SK-N-SH (cell line): ENCODE results near the gene DPP10. TPM values are rescaled to one million over a fixed set of nuclear protein-coding genes. Genes with fewer than 3 reads are reported as not detected.

ENCODE experiments used
- CTCF ChIA-PET: fragments of 300-600, 350-600 bp; formaldehyde crosslinking; extraction: SDS; loops from one replicate; lab custom pipeline; 2021; lab: Yijun Ruan, JAX
- POLR2A ChIA-PET: fragments of 350-600 bp; sonication (Branson Sonifier 250); formaldehyde crosslinking; extraction: SDS; loops from one replicate; lab custom pipeline; 2020; ENCODE audit warnings: antibody characterized with exemption, inconsistent platforms; lab: Yijun Ruan, JAX
- DNase-seq: peaks from one replicate; pipeline ENCODE4 v3.0.0; 2012
- H2AFZ ChIP-seq: fragments of 200-600 bp; sonication (generic); 2 replicates; pipeline ENCODE4 v1.8.1; 2016; ENCODE audit warnings: antibody characterized with exemption, mild to moderate bottlenecking, low read depth
- H3F3A ChIP-seq: fragments of 200-600 bp; sonication (generic); replicated peaks from 2 replicates; pipeline ENCODE3; 2016; ENCODE audit warnings: antibody characterized with exemption, mild to moderate bottlenecking; ENCODE audit not compliant: insufficient read depth
- H3K27ac ChIP-seq, 2 experiments: fragments of 200-500 bp in 1 of 2; fragments of 200-600 bp in 1 of 2; sonication (Bioruptor generic) in 1 of 2; sonication (generic), shearing (Covaris generic) in 1 of 2; 2 replicates each; pipeline versions ENCODE4 v1.5.1 to v1.6.1; 2014 to 2016; ENCODE audit warnings: low read depth in 2 of 2, inconsistent platforms in 1 of 2, low read length in 1 of 2, mild to moderate bottlenecking in 1 of 2, mixed read lengths in 1 of 2
- H3K27me3 ChIP-seq: fragments of 200-600 bp; sonication (generic), shearing (Covaris generic); 2 replicates; pipeline ENCODE4 v1.6.1; 2016; ENCODE audit warnings: mixed run types; ENCODE audit not compliant: insufficient read depth
- H3K36me3 ChIP-seq, 2 experiments: fragments of 200-500 bp in 1 of 2; fragments of 200-600 bp in 1 of 2; sonication (Bioruptor generic) in 1 of 2; sonication (generic) in 1 of 2; replicated peaks in 1 of 2; 2 replicates each; pipeline versions ENCODE3 to v1.5.1; 2014 to 2016; ENCODE audit warnings: low read length in 1 of 2, mild to moderate bottlenecking in 1 of 2; ENCODE audit not compliant: insufficient read depth in 2 of 2, control insufficient read depth in 1 of 2
- H3K4me1 ChIP-seq, 2 experiments: fragments of 200-500 bp in 1 of 2; fragments of 200-600 bp in 1 of 2; sonication (Bioruptor generic) in 1 of 2; sonication (generic), shearing (Covaris generic) in 1 of 2; 2 replicates each; pipeline versions ENCODE4 v1.5.1 to v1.6.1; 2014 to 2016; ENCODE audit warnings: low read depth in 1 of 2, low read length in 1 of 2, mixed run types in 1 of 2; ENCODE audit not compliant: insufficient read depth in 2 of 2, control insufficient read depth in 1 of 2
- H3K4me2 ChIP-seq: fragments of 200-600 bp; sonication (generic), shearing (Covaris generic); 2 replicates; pipeline ENCODE4 v1.6.1; 2017; ENCODE audit warnings: mixed run types
- H3K4me3 ChIP-seq, 2 experiments: fragments of 200-500 bp in 1 of 2; fragments of 200-600 bp in 1 of 2; sonication (Bioruptor generic) in 1 of 2; sonication (generic), shearing (Covaris generic) in 1 of 2; 2 replicates each; pipeline versions ENCODE4 v1.5.1 to v1.8.1; 2014 to 2016; ENCODE audit warnings: low read depth in 2 of 2, inconsistent platforms in 1 of 2, low read length in 1 of 2, mild to moderate bottlenecking in 1 of 2, mixed read lengths in 1 of 2, moderate library complexity in 1 of 2
- H3K79me2 ChIP-seq: fragments of 200-600 bp; sonication (generic); 2 replicates; pipeline ENCODE4 v1.8.1; 2017; ENCODE audit warnings: mild to moderate bottlenecking; ENCODE audit not compliant: insufficient read depth
- H3K9ac ChIP-seq: fragments of 200-600 bp; sonication (generic); 2 replicates; pipeline ENCODE4 v1.6.1; 2017; ENCODE audit warnings: mixed run types
- H3K9me2 ChIP-seq: fragments of 200-600 bp; sonication (generic); 2 replicates; pipeline ENCODE4 v1.6.1; 2017; ENCODE audit warnings: mixed run types
- H3K9me3 ChIP-seq: fragments of 200-600 bp; sonication (generic); 2 replicates; pipeline ENCODE4 v1.6.1; 2017; ENCODE audit warnings: mixed run types, mild to moderate bottlenecking, moderate library complexity
- H4K20me1 ChIP-seq: fragments of 200-600 bp; sonication (generic); 2 replicates; pipeline ENCODE4 v1.6.1; 2017; ENCODE audit warnings: mild to moderate bottlenecking, mixed run types; ENCODE audit not compliant: insufficient read depth
- CTCF ChIP-seq: fragments of 200-600 bp; sonication (generic); IDR thresholded peaks from 2 replicates; pipeline ENCODE4 v1.6.1; 2017; ENCODE audit warnings: antibody characterized with exemption, mild to moderate bottlenecking, moderate library complexity
- ELF1 ChIP-seq: IDR thresholded peaks from 2 replicates; pipeline ENCODE4 v1.4.0; 2012
- GABPA ChIP-seq: IDR thresholded peaks from 2 replicates; pipeline ENCODE4 v1.4.0; 2012; ENCODE audit warnings: low read depth, mild to moderate bottlenecking
- GATA2 ChIP-seq: sonication (generic); formaldehyde crosslinking; IDR thresholded peaks from 2 replicates; pipeline ENCODE4 v1.5.0; 2020; ENCODE audit warnings: mild to moderate bottlenecking, missing genetic modification reagents
- IRF3 ChIP-seq: fragments of 150-350 bp; IDR thresholded peaks from 2 replicates; pipeline ENCODE4 v1.6.1; 2016; ENCODE audit warnings: mild to moderate bottlenecking, low read depth, low read length
- MAX ChIP-seq: IDR thresholded peaks from 2 replicates; pipeline ENCODE4 v1.4.0; 2012; ENCODE audit warnings: low read depth
- MXI1 ChIP-seq: IDR thresholded peaks from 2 replicates; pipeline ENCODE4 v1.6.1; 2012; ENCODE audit warnings: mild to moderate bottlenecking, low read depth, low read length, improper control_type of control experiment
- NFIC ChIP-seq: IDR thresholded peaks from 2 replicates; pipeline ENCODE4 v1.4.0; 2012; ENCODE audit warnings: borderline replicate concordance
- REST ChIP-seq: IDR thresholded peaks from 2 replicates; pipeline ENCODE4 v1.6.1; 2012; ENCODE audit warnings: mild to moderate bottlenecking, low read depth, low read length, moderate library complexity
- RFX5 ChIP-seq: IDR thresholded peaks from 2 replicates; pipeline ENCODE4 v1.6.1; 2012; ENCODE audit warnings: mild to moderate bottlenecking, improper control_type of control experiment, low read length
- SMC3 ChIP-seq: IDR thresholded peaks from 2 replicates; pipeline ENCODE4 v1.6.1; 2012; ENCODE audit warnings: low read depth, low read length, improper control_type of control experiment
- TAF1 ChIP-seq: IDR thresholded peaks from 2 replicates; pipeline ENCODE4 v1.6.1; 2012; ENCODE audit warnings: low read depth, mild to moderate bottlenecking, low read length, moderate library complexity, borderline replicate concordance
- TCF12 ChIP-seq: IDR thresholded peaks from 2 replicates; pipeline ENCODE4 v1.4.0; 2012
- USF1 ChIP-seq: IDR thresholded peaks from 2 replicates; pipeline ENCODE4 v1.4.0; 2012; ENCODE audit warnings: low read depth, borderline replicate concordance
- WGBS: methylation state at CpG from one replicate; pipeline ENCODE4 v1.1.6; 2017; ENCODE audit warnings: low lambda C conversion rate; 5-methylcytosine and 5-hydroxymethylcytosine counted together
- polyA plus RNA-seq, 3 experiments: library from polyadenylated mRNA; depleted of rRNA; stranded (reverse); fragments of >200 nt; gene quantifications; 2 replicates each; pipeline ENCODE4 v1.2.3, GENCODE V29; 2012

Gene DPP10
- polyA plus RNA-seq, 1 of the 3 experiments (the other 2 are of a cell fraction) = not detected

GRCh38 chr2:114812261-114812660 is 369.8 kb downstream of the DPP10 start:
- Histone ChIP-seq H3K27ac (no peak overlapping the region), H3K9me3 (no peaks in the 10 kb centered on the region), H3K79me2 (no peaks in the 10 kb centered on the region), H3K36me3 (no peaks in the 10 kb centered on the region), H3K4me1 (no peaks in the 10 kb centered on the region), H3K27me3 (no peaks in the 10 kb centered on the region), H3K4me3 (no peak overlapping the region), H3F3A (no peaks in the 10 kb centered on the region), H3K9ac (no peak overlapping the region), H3K4me2 (no peak overlapping the region), H3K9me2 (no peaks in the 10 kb centered on the region), H2AFZ (no peak overlapping the region), H4K20me1 (no peaks in the 10 kb centered on the region)
- TF ChIP-seq SMC3 (no peak), TCF12 (no peak), TAF1 (no peak), REST (no peak), IRF3 (no peak), CTCF (no peak), GABPA (no peak), USF1 (no peak), RFX5 (no peak), ELF1 (no peak), MXI1 (no peak), MAX (no peak), GATA2 (no peak), NFIC (no peak)
- no peak for DNase-seq
- ChIA-PET POLR2A (no interaction called here), CTCF (no interaction called here)
- 20% methylated on average over 4 of the region's 5 CpGs for WGBS
